ENCODE measurements around the gene ZBTB1. TPM values are rescaled to one million over a fixed set of nuclear protein-coding genes. Genes with fewer than 3 reads are reported as not detected.

Gene ZBTB1
- polyA plus RNA-seq, 2 donors: 9.5 to 14.4 TPM

- no peaks in the 10 kb centered on the region for H3K4me1 ChIP-seq (ENCODE audit: control insufficient read depth in 2 of 2, insufficient read depth in 2 of 2, low read length in 1 of 2)
- no peak overlapping the region for H3K4me3 ChIP-seq (ENCODE audit: low read depth in 1 of 2, low read length in 2 of 2)
- no peaks in the 10 kb centered on the region for H3K27me3 ChIP-seq (ENCODE audit: control insufficient read depth in 1 of 2, insufficient read depth in 2 of 2, low read length in 2 of 2)
- H3K36me3 ChIP-seq (ENCODE audit: control insufficient read depth in 2 of 2, insufficient read depth in 2 of 2, low read length in 1 of 2): peaks cover 0 to 3% of the 10 kb centered on the region in 2 donors
- WGBS, 2 donors: 89 to 91% methylated on average over 4 of the region's 4 CpGs
- no peak overlapping the region for H3K27ac ChIP-seq (ENCODE audit: low read depth in 2 of 2, low read length in 1 of 2)
- no peaks in the 10 kb centered on the region for H3K9me3 ChIP-seq (ENCODE audit: control insufficient read depth in 2 of 2, insufficient read depth in 1 of 2, low read depth in 1 of 2, low read length in 1 of 2)
Measured at GRCh38 chr14:64520699-64521098, 16.1 kb downstream of the ZBTB1 start.

GRCh38 chr14:64522591-64523355, 18.2 kb downstream of the ZBTB1 start:
- no peaks in the 10 kb centered on the region for H3K9me3 ChIP-seq (ENCODE audit: control insufficient read depth in 2 of 2, insufficient read depth in 1 of 2, low read depth in 1 of 2, low read length in 1 of 2)
- no peaks in the 10 kb centered on the region for H3K4me1 ChIP-seq (ENCODE audit: control insufficient read depth in 2 of 2, insufficient read depth in 2 of 2, low read length in 1 of 2)
- H3K36me3 ChIP-seq (ENCODE audit: control insufficient read depth in 2 of 2, insufficient read depth in 2 of 2, low read length in 1 of 2): peaks cover 0 to 3% of the 10 kb centered on the region in 2 donors
- H3K27ac ChIP-seq (ENCODE audit: low read depth in 2 of 2, low read length in 1 of 2): no peak overlapping the region
- 79 to 84% methylated on average over 9 of the region's 9 CpGs for WGBS, 2 donors
- H3K27me3 ChIP-seq (ENCODE audit: control insufficient read depth in 1 of 2, insufficient read depth in 2 of 2, low read length in 2 of 2): no peaks in the 10 kb centered on the region
- no peak overlapping the region for H3K4me3 ChIP-seq (ENCODE audit: low read depth in 1 of 2, low read length in 2 of 2)

- Histone ChIP-seq H3K36me3 (ENCODE audit: control insufficient read depth in 2 of 2, insufficient read depth in 2 of 2, low read length in 1 of 2) (peaks cover 0 to 3% of the 10 kb centered on the region in 2 donors), H3K4me3 (ENCODE audit: low read depth in 1 of 2, low read length in 2 of 2) (no peak overlapping the region), H3K4me1 (ENCODE audit: control insufficient read depth in 2 of 2, insufficient read depth in 2 of 2, low read length in 1 of 2) (no peaks in the 10 kb centered on the region), H3K9me3 (ENCODE audit: control insufficient read depth in 2 of 2, insufficient read depth in 1 of 2, low read depth in 1 of 2, low read length in 1 of 2) (no peaks in the 10 kb centered on the region), H3K27me3 (ENCODE audit: control insufficient read depth in 1 of 2, insufficient read depth in 2 of 2, low read length in 2 of 2) (no peaks in the 10 kb centered on the region), H3K27ac (ENCODE audit: low read depth in 2 of 2, low read length in 1 of 2) (no peak overlapping the region)
- 86 to 99% methylated on average over 2 of the region's 2 CpGs for WGBS, 2 donors
Measured at GRCh38 chr14:64525354-64525753, 20.8 kb downstream of the ZBTB1 start.

GRCh38 chr14:64531567-64531966, 27.0 kb downstream of the ZBTB1 start:
- Histone ChIP-seq H3K27ac (ENCODE audit: low read depth in 2 of 2, low read length in 1 of 2) (no peak overlapping the region), H3K4me3 (ENCODE audit: low read depth in 1 of 2, low read length in 2 of 2) (no peak overlapping the region), H3K4me1 (ENCODE audit: control insufficient read depth in 2 of 2, insufficient read depth in 2 of 2, low read length in 1 of 2) (no peaks in the 10 kb centered on the region), H3K27me3 (ENCODE audit: control insufficient read depth in 1 of 2, insufficient read depth in 2 of 2, low read length in 2 of 2) (no peaks in the 10 kb centered on the region), H3K36me3 (ENCODE audit: control insufficient read depth in 2 of 2, insufficient read depth in 2 of 2, low read length in 1 of 2) (no peaks in the 10 kb centered on the region), H3K9me3 (ENCODE audit: control insufficient read depth in 2 of 2, insufficient read depth in 1 of 2, low read depth in 1 of 2, low read length in 1 of 2) (no peaks in the 10 kb centered on the region)
- 74 to 80% methylated on average over 2 of the region's 2 CpGs for WGBS, 2 donors

- 83 to 90% methylated on average over 4 of the region's 4 CpGs for WGBS, 2 donors
- H3K4me3 ChIP-seq (ENCODE audit: low read depth in 1 of 2, low read length in 2 of 2): no peak overlapping the region
- no peaks in the 10 kb centered on the region for H3K27me3 ChIP-seq (ENCODE audit: control insufficient read depth in 1 of 2, insufficient read depth in 2 of 2, low read length in 2 of 2)
- peaks cover 0 to 6% of the 10 kb centered on the region in 2 donors for H3K9me3 ChIP-seq (ENCODE audit: control insufficient read depth in 2 of 2, insufficient read depth in 1 of 2, low read depth in 1 of 2, low read length in 1 of 2)
- H3K27ac ChIP-seq (ENCODE audit: low read depth in 2 of 2, low read length in 1 of 2): no peak overlapping the region
- H3K4me1 ChIP-seq (ENCODE audit: control insufficient read depth in 2 of 2, insufficient read depth in 2 of 2, low read length in 1 of 2): peaks cover 0 to 8% of the 10 kb centered on the region in 2 donors
- H3K36me3 ChIP-seq (ENCODE audit: control insufficient read depth in 2 of 2, insufficient read depth in 2 of 2, low read length in 1 of 2): no peaks in the 10 kb centered on the region
Measured at GRCh38 chr14:64536488-64537245, 32.1 kb downstream of the ZBTB1 start.

- WGBS, 2 donors: 5 to 6% methylated on average over 79 of the region's 79 CpGs
- Histone ChIP-seq H3K4me3 (ENCODE audit: low read depth in 1 of 2, low read length in 2 of 2) (peak within 1 kb of the TSS; percentile 56 to 82), H3K4me1 (ENCODE audit: control insufficient read depth in 2 of 2, insufficient read depth in 2 of 2, low read length in 1 of 2) (peaks cover 0 to 8% of the 10 kb centered on the region in 2 donors), H3K27me3 (ENCODE audit: control insufficient read depth in 1 of 2, insufficient read depth in 2 of 2, low read length in 2 of 2) (no peaks in the 10 kb centered on the region), H3K36me3 (ENCODE audit: control insufficient read depth in 2 of 2, insufficient read depth in 2 of 2, low read length in 1 of 2) (no peaks in the 10 kb centered on the region), H3K27ac (ENCODE audit: low read depth in 2 of 2, low read length in 1 of 2) (peak within 1 kb of the TSS; percentile 95 to 97), H3K9me3 (ENCODE audit: control insufficient read depth in 2 of 2, insufficient read depth in 1 of 2, low read depth in 1 of 2, low read length in 1 of 2) (peaks cover 0 to 6% of the 10 kb centered on the region in 2 donors)
Measured at GRCh38 chr14:64540208-64541202, 35.9 kb downstream of the ZBTB1 start, which contains the start of gene HSPA2. TSS of gene HSPA2 (plus strand) at chr14:64540741. CDS start at chr14:64540850, 109 bp downstream.

GRCh38 chr14:64541261-64541971, 36.8 kb downstream of the ZBTB1 start:
- Histone ChIP-seq H3K36me3 (ENCODE audit: control insufficient read depth in 2 of 2, insufficient read depth in 2 of 2, low read length in 1 of 2) (no peaks in the 10 kb centered on the region), H3K9me3 (ENCODE audit: control insufficient read depth in 2 of 2, insufficient read depth in 1 of 2, low read depth in 1 of 2, low read length in 1 of 2) (peaks cover 0 to 6% of the 10 kb centered on the region in 2 donors), H3K4me3 (ENCODE audit: low read depth in 1 of 2, low read length in 2 of 2) (peak overlapping the region; percentile 55 to 82), H3K27me3 (ENCODE audit: control insufficient read depth in 1 of 2, insufficient read depth in 2 of 2, low read length in 2 of 2) (no peaks in the 10 kb centered on the region), H3K27ac (ENCODE audit: low read depth in 2 of 2, low read length in 1 of 2) (peak overlapping the region; percentile 68 to 79), H3K4me1 (ENCODE audit: control insufficient read depth in 2 of 2, insufficient read depth in 2 of 2, low read length in 1 of 2) (peaks cover 0 to 8% of the 10 kb centered on the region in 2 donors)
- 13 to 18% methylated on average over 73 of the region's 73 CpGs for WGBS, 2 donors

GRCh38 chr14:64541972-64542835, 37.6 kb downstream of the ZBTB1 start:
- Histone ChIP-seq H3K36me3 (ENCODE audit: control insufficient read depth in 2 of 2, insufficient read depth in 2 of 2, low read length in 1 of 2) (no peaks in the 10 kb centered on the region), H3K4me3 (ENCODE audit: low read depth in 1 of 2, low read length in 2 of 2) (peak overlapping the region; percentile 55 to 82), H3K27me3 (ENCODE audit: control insufficient read depth in 1 of 2, insufficient read depth in 2 of 2, low read length in 2 of 2) (no peaks in the 10 kb centered on the region), H3K27ac (ENCODE audit: low read depth in 2 of 2, low read length in 1 of 2) (peak overlapping the region; percentile 68 to 79), H3K4me1 (ENCODE audit: control insufficient read depth in 2 of 2, insufficient read depth in 2 of 2, low read length in 1 of 2) (peaks cover 0 to 8% of the 10 kb centered on the region in 2 donors), H3K9me3 (ENCODE audit: control insufficient read depth in 2 of 2, insufficient read depth in 1 of 2, low read depth in 1 of 2, low read length in 1 of 2) (peaks cover 0 to 6% of the 10 kb centered on the region in 2 donors)
- 5 to 8% methylated on average over 61 of the region's 61 CpGs for WGBS, 2 donors
